GM21825 (cell line): ENCODE data around the gene PRDM16.

Source experiments
- ATAC-seq: cut with Tn5 transposase; IDR thresholded peaks from one replicate; pipeline ENCODE4 v1.9.1; 2021; ENCODE audit warnings: mild to moderate bottlenecking, moderate library complexity; ENCODE audit not compliant: unreplicated experiment

PRDM16 gene

DNA sequence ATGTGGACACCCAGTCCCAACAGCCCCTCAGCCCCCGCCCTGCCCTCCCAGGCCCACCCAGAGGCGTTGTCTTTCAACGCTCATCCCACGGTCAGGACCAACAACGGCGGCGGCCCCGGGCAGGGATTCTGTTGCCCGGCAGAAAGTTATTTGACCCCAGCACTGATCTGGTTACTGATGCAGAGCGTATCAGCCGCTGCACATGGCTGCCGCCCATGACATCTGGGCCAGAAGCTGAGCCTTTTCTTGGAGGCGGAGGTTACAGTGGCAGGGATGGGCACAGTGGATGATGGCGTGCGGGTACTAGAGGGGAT is 258.3 kb downstream of the PRDM16 start:
- ATAC-seq, result no peak

DNA sequence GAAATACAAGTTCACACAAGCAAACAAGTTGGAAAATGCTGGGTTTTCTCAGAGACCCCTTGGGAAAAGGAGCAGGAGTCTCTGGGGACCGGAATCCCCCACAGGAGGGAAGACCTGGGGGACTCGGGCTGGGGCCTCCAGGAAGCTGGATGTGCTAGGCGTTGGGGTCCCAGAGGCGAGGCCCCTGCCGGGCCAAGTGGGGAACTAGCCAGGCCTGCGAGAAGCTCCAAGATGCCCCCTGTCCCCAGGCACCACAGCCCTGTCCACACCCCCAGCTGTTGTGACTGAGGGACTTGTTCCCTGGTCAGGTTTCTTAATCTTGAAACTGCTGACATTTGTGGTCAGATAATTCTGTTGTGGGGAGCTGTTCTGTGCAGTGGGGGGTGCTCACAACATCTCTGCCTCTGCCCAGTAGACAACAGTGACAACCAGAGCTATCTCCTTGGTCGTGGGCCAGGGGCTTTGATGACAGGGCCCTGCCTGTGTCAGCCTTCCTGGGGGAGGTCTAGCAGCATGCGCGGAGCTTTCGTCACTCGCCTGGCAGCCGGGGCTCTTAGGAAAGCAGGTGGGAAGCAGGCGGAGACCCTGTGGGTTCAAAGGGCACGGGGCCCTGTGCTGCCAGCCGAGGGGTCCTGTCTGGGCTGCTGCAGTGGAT is 259.1 kb downstream of the PRDM16 start:
- no peak for ATAC-seq

DNA sequence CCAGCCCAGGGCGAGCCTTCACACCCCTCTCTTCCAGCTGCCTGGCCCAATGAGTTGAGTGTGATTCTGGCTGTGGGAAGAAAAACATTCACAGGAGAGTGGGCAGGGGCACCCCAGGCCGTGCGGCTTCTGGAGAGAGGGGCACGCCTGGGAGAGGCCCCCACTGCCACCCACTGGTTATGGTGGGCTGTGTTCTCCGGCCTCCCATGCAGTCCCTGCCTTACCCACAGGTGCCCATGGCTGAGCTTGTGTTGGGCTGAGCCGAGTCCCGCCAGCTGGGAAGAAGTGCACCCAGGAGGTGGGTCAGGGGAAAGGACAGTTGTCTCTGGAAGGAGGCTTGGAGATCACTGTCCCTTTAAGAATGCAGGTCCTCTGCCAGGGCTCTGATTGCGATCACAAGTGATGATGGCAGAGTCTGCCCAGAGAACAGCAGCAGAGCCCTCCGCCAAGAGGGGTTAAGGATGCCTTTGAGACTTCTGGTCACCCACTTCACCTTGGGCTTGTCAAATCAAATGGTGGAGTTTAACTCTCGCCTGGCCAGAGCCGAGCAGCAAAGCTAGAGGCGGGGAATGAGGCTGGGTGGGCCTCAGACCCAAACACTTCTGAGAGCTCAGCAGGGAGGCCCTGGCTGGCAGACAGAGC is 260.8 kb downstream of the PRDM16 start:
- ATAC-seq, result no peak

GRCh38 chr1:3330771-3331245 is 261.8 kb downstream of the PRDM16 start:
- ATAC-seq, result no peak

- no peak for ATAC-seq
Measured at GRCh38 chr1:3331564-3331963, 262.6 kb downstream of the PRDM16 start.

DNA sequence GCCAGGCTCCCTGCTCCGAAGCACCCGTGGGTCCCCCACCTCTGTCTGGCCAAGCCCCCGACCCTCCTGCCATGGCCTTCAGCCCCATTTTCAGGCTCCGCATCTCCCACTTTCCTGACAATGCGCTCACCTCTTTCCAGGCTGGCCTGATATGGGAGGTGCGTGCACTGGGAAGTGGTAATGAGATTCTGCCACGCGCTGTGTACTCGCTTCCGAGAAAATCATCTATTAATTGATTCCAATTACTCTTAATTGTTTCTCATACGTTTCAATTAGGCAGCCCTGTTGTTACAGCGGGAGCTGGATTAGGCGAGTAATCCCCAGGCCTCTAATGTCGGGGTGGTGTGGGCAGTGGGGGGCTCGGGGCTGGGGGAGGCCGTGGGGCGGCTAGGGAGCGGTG is 263.0 kb downstream of the PRDM16 start:
- ATAC-seq, result no peak

DNA sequence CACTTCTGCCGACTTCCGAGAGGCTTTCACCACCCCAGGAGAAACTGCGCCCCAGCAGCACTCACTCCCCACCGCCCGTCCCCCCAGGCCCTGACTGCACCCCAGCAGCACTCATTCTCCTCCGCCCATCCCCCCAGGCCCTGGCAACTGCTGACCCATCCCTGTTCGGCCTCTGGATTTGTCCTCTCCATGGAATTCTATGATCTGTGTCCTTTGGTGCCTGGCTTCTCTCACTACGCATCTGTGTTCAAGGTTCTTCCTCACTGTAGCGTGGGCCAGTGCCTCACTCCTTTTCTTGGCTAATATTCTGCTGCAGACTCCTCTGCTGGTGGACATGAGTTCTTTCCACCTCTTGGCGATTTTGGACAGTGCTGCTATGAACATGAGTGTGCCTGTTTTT is 263.7 kb downstream of the PRDM16 start:
- ATAC-seq, result no peak

DNA sequence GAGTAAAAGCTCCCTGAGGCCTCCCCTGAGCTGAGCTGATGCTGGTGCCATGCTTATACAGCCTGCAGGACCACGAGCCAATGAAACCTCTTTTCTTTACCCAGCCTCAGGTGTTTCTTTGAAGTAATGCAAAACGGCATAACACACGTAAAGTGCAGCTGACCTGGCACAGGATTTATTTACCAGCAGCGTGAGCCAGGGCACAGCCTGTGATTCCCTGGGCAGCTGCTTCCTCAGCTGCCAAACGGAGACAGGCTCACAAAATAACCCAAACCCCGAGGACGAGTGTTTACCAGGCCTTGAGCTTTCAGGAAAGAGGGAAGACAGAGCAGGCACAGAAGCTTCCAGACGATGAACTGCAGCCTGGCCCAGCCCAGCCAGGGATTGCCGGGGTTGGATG is 264.9 kb downstream of the PRDM16 start:
- no peak for ATAC-seq

DNA sequence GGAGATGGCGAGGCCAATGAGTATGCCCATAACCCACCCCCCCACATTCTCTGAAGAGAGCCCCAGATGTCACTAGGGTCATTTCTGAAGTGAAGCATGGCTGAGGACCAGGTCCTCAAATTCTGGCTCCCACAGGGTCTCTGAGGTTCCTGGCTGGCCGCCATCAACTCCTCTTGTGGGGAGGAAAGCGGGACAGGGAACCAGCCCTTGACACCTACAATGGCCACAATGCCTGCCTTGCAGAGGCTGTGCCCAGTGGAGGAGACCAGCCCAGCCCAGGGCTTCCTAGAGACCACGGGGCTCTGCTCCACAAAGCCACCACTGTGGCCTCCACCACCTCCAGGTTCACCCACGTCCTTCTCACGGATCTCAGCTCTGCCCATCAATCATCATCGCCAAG is 265.4 kb downstream of the PRDM16 start:
- no peak for ATAC-seq

- no peak for ATAC-seq
Measured at GRCh38 chr1:3335754-3336640, 267.0 kb downstream of the PRDM16 start.

- no peak for ATAC-seq
Measured at GRCh38 chr1:3336641-3337630, 267.9 kb downstream of the PRDM16 start.

- ATAC-seq, result no peak
Measured at GRCh38 chr1:3337798-3338724, 269.1 kb downstream of the PRDM16 start.

DNA sequence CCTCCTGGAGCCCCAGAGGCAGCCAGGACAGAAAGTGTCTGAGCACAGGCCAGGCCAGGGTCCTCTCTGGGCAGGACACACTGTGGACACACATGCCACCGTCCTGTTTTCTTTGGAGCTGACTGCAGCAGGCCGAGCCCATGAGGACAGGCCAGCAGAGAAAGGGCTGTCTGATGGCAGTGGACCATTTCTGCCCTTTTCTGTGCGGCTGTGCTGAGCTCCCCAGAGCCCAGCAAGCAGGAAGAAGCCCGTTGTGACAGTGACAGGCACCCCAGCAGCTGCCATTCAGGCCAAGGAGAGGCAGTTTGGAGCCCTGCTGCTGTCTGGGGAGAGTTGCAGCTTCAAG is 269.7 kb downstream of the PRDM16 start:
- ATAC-seq, result no peak

DNA sequence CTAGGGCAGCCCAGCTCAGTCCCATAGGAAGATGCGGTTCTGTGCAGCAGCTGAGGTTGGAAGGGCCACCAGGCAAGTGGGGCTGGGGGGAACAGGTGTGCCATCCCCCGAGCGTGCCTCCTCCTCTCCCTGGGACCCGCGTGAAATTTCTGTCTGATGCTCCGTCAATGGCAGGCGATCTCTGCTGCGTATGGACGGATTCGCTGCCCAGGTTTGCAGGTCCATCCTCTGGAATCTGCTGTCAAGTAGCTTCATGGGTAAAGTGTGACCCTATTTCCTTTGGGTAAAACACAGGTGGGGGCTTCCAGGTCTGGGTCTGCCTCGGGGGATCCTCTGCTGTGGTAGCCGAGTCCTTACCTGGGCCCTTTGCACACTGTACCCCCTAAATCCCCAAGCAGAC is 270.9 kb downstream of the PRDM16 start:
- ATAC-seq, result no peak

- ATAC-seq, result no peak
Measured at GRCh38 chr1:3340548-3341235, 271.7 kb downstream of the PRDM16 start.

- ATAC-seq, result no peak
Measured at GRCh38 chr1:3341236-3341994, 272.4 kb downstream of the PRDM16 start.

- ATAC-seq, result no peak
Measured at GRCh38 chr1:3342960-3343359, 274.0 kb downstream of the PRDM16 start.

GRCh38 chr1:3344395-3344794 is 275.4 kb downstream of the PRDM16 start:
- no peak for ATAC-seq
